HepG2 (cell line): Measurements from ENCODE around the gene CARMIL1.

Source experiments
- MED1 ChIP-seq: sonication (generic); formaldehyde crosslinking; IDR thresholded peaks from 2 replicates; pipeline ENCODE4 v1.4.0; 2020; ENCODE audit warnings: missing genetic modification reagents
- NR2C2 ChIP-seq: sonication (generic); formaldehyde crosslinking; IDR thresholded peaks from 2 replicates; pipeline ENCODE4 v1.4.0; 2020; ENCODE audit warnings: missing genetic modification reagents, mild to moderate bottlenecking, moderate library complexity, borderline replicate concordance
- NR2F1 ChIP-seq, 2 experiments: fragments of 450-650 bp in 1 of 2; formaldehyde crosslinking in 1 of 2; IDR thresholded peaks; 2 replicates each; pipeline versions ENCODE4 v1.5.0 to v1.6.1; 2016 to 2020; ENCODE audit warnings: mild to moderate bottlenecking in 1 of 2, missing compliant biosample characterization in 1 of 2, missing genetic modification reagents in 1 of 2, moderate library complexity in 1 of 2
- SMC3 ChIP-seq: IDR thresholded peaks from 2 replicates; pipeline ENCODE4 v1.6.1; 2011; ENCODE audit warnings: low read length, improper control_type of control experiment
- TAF1 ChIP-seq: sonication (generic); formaldehyde crosslinking; IDR thresholded peaks from 2 replicates; pipeline ENCODE4 v1.4.0; 2020; ENCODE audit warnings: missing genetic modification reagents
- ZNF891 ChIP-seq: sonication (generic); formaldehyde crosslinking; IDR thresholded peaks from 2 replicates; pipeline ENCODE4 v1.5.0; 2020; ENCODE audit warnings: mild to moderate bottlenecking, missing genetic modification reagents
- TF ChIP-seq, protein P1 (sequence below): sonication (generic); formaldehyde crosslinking; IDR thresholded peaks from 2 replicates; pipeline ENCODE4; 2020; ENCODE audit warnings: missing genetic modification reagents, mild to moderate bottlenecking, borderline replicate concordance
- TF ChIP-seq, protein P2 (sequence below): IDR thresholded peaks from 2 replicates; pipeline ENCODE4 v1.6.1; 2016; ENCODE audit warnings: missing compliant biosample characterization, missing genetic modification reagents, borderline replicate concordance
- TF ChIP-seq, protein P3 (sequence below): sonication (generic); formaldehyde crosslinking; IDR thresholded peaks from 2 replicates; pipeline ENCODE4 v1.4.0; 2020; ENCODE audit warnings: missing genetic modification reagents

DNA sequence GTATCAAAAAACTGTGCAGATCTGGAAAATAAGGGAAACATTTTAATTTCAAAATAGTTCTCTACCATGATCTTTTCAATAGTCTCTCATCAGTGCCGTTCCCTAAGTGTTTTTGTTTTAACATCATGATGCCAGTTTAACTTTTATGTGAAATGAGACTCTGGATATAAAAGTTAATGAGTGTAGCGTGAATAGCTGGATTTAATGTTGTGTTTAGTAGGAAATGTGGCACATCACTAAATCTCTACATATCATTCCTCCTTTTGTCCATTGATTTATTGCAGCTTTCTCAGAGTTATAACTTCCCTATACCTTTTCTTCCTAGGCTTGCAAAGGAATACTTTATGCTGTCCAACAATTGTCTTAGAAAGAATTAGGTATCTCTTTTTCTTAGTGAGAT is 291.4 kb downstream of the CARMIL1 start:
- no peak for TF ChIP-seq NR2C2 (CRISPR knock-in tag)
- TF ChIP-seq, protein P1, sequence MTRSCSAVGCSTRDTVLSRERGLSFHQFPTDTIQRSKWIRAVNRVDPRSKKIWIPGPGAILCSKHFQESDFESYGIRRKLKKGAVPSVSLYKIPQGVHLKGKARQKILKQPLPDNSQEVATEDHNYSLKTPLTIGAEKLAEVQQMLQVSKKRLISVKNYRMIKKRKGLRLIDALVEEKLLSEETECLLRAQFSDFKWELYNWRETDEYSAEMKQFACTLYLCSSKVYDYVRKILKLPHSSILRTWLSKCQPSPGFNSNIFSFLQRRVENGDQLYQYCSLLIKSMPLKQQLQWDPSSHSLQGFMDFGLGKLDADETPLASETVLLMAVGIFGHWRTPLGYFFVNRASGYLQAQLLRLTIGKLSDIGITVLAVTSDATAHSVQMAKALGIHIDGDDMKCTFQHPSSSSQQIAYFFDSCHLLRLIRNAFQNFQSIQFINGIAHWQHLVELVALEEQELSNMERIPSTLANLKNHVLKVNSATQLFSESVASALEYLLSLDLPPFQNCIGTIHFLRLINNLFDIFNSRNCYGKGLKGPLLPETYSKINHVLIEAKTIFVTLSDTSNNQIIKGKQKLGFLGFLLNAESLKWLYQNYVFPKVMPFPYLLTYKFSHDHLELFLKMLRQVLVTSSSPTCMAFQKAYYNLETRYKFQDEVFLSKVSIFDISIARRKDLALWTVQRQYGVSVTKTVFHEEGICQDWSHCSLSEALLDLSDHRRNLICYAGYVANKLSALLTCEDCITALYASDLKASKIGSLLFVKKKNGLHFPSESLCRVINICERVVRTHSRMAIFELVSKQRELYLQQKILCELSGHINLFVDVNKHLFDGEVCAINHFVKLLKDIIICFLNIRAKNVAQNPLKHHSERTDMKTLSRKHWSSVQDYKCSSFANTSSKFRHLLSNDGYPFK (CRISPR knock-in tag): no peak
- TF ChIP-seq ZNF891 (CRISPR knock-in tag): no peak
- TF ChIP-seq, protein P2, sequence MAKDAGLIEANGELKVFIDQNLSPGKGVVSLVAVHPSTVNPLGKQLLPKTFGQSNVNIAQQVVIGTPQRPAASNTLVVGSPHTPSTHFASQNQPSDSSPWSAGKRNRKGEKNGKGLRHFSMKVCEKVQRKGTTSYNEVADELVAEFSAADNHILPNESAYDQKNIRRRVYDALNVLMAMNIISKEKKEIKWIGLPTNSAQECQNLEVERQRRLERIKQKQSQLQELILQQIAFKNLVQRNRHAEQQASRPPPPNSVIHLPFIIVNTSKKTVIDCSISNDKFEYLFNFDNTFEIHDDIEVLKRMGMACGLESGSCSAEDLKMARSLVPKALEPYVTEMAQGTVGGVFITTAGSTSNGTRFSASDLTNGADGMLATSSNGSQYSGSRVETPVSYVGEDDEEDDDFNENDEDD (CRISPR knock-in tag): no peak
- TF ChIP-seq, protein P3, sequence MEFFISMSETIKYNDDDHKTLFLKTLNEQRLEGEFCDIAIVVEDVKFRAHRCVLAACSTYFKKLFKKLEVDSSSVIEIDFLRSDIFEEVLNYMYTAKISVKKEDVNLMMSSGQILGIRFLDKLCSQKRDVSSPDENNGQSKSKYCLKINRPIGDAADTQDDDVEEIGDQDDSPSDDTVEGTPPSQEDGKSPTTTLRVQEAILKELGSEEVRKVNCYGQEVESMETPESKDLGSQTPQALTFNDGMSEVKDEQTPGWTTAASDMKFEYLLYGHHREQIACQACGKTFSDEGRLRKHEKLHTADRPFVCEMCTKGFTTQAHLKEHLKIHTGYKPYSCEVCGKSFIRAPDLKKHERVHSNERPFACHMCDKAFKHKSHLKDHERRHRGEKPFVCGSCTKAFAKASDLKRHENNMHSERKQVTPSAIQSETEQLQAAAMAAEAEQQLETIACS (CRISPR knock-in tag): no peak
- TF ChIP-seq MED1 (CRISPR knock-in tag): no peak
- no peak for TF ChIP-seq SMC3
- TF ChIP-seq TAF1 (CRISPR knock-in tag): no peak
- no peak for TF ChIP-seq NR2F1 (CRISPR knock-in tag; IDR thresholded peaks at IDR 0.05)
